Measurements from ENCODE around the gene CCDC102B. TPM values are rescaled to one million over a fixed set of nuclear protein-coding genes. Genes with fewer than 3 reads are reported as not detected.
"Not testable (repeated sequence)": the region's sequence is repeated elsewhere in the genome, so short reads cannot be mapped to it uniquely, and the experiment has no call there.

CCDC102B gene
- total RNA-seq, 6 experiments from 2014 or later, result 1.2 to 3.5 (median 2.5) TPM

GRCh38 chr18:68780802-68781635, 16.9 kb upstream of the CCDC102B start:
- H3K36me3 Mint-ChIP-seq (ENCODE audit: low read depth), result no peaks in the 10 kb centered on the region
- TF ChIP-seq CTCF (IDR thresholded peaks at IDR 0.05), result no peak
- no peak overlapping the region for H3K4me3 Mint-ChIP-seq
- peaks cover 7% of the 10 kb centered on the region; the same call in 1 of the 2 replicates for H3K4me1 Mint-ChIP-seq (ENCODE audit: low read depth)
- H3K27me3 Mint-ChIP-seq (ENCODE audit: insufficient read depth), result peaks cover 2% of the 10 kb centered on the region; the same call in 1 of the 2 replicates
- DNase-seq, result no peak
- no peaks in the 10 kb centered on the region for H3K9me3 Mint-ChIP-seq
- no peak overlapping the region for H3K27ac Mint-ChIP-seq

- Mint-ChIP-seq H3K27me3 (ENCODE audit: insufficient read depth) (peaks cover 2% of the 10 kb centered on the region; the same call in 1 of the 2 replicates), H3K4me1 (ENCODE audit: low read depth) (peaks cover 7% of the 10 kb centered on the region; the same call in 1 of the 2 replicates), H3K27ac (no peak overlapping the region), H3K4me3 (no peak overlapping the region), H3K9me3 (no peaks in the 10 kb centered on the region), H3K36me3 (ENCODE audit: low read depth) (no peaks in the 10 kb centered on the region)
- TF ChIP-seq CTCF (IDR thresholded peaks at IDR 0.05), result no peak
- no peak for DNase-seq
Observed at GRCh38 chr18:68783506-68783905, 14.4 kb upstream of the CCDC102B start.

GRCh38 chr18:68784071-68784470, 13.8 kb upstream of the CCDC102B start:
- Mint-ChIP-seq H3K9me3 (no peaks in the 10 kb centered on the region), H3K27ac (no peak overlapping the region), H3K4me1 (ENCODE audit: low read depth) (peaks cover 2% of the 10 kb centered on the region; the same call in 1 of the 2 replicates), H3K36me3 (ENCODE audit: low read depth) (no peaks in the 10 kb centered on the region), H3K4me3 (no peak overlapping the region), H3K27me3 (ENCODE audit: insufficient read depth) (peaks cover 2% of the 10 kb centered on the region; the same call in 1 of the 2 replicates)
- no peak for TF ChIP-seq CTCF (IDR thresholded peaks at IDR 0.05)
- no peak for DNase-seq

GRCh38 chr18:68790290-68790689, 7.6 kb upstream of the CCDC102B start:
- not testable (repeated sequence) for H3K4me3 Mint-ChIP-seq; H3K27ac Mint-ChIP-seq; H3K9me3 Mint-ChIP-seq; DNase-seq; H3K36me3 Mint-ChIP-seq (ENCODE audit: low read depth); H3K27me3 Mint-ChIP-seq (ENCODE audit: insufficient read depth); H3K4me1 Mint-ChIP-seq (ENCODE audit: low read depth)

- DNase-seq, result no peak
- H3K36me3 Mint-ChIP-seq (ENCODE audit: low read depth), result no peaks in the 10 kb centered on the region
- H3K9me3 Mint-ChIP-seq, result no peaks in the 10 kb centered on the region
- TF ChIP-seq CTCF (IDR thresholded peaks at IDR 0.05), result no peak
- H3K4me1 Mint-ChIP-seq (ENCODE audit: low read depth), result no peaks in the 10 kb centered on the region
- H3K4me3 Mint-ChIP-seq, result no peak overlapping the region
- H3K27me3 Mint-ChIP-seq (ENCODE audit: insufficient read depth), result no peaks in the 10 kb centered on the region
- no peak overlapping the region for H3K27ac Mint-ChIP-seq
Observed at GRCh38 chr18:68791801-68792200, 6.1 kb upstream of the CCDC102B start.

GRCh38 chr18:68793951-68794350, 3.9 kb upstream of the CCDC102B start:
- no peak for TF ChIP-seq CTCF (IDR thresholded peaks at IDR 0.05)
- Mint-ChIP-seq H3K9me3 (no peaks in the 10 kb centered on the region), H3K27me3 (ENCODE audit: insufficient read depth) (no peaks in the 10 kb centered on the region), H3K4me1 (ENCODE audit: low read depth) (no peaks in the 10 kb centered on the region), H3K4me3 (no peak overlapping the region), H3K36me3 (ENCODE audit: low read depth) (no peaks in the 10 kb centered on the region), H3K27ac (no peak overlapping the region)
- no peak for DNase-seq
